HepG2 (cell line): ENCODE measurements around the gene ANKS1A. TPM values are rescaled to one million over a fixed set of nuclear protein-coding genes. Genes with fewer than 3 reads are reported as not detected.

Experiments used
- GRHL1 ChIP-seq: sonication (generic); formaldehyde crosslinking; conservative IDR thresholded peaks from 2 replicates; pipeline ENCODE4 v1.8.0; 2022; ENCODE audit warnings: missing genetic modification reagents
- IRF2 ChIP-seq: IDR thresholded peaks from 2 replicates; pipeline ENCODE4 v1.6.1; 2018; ENCODE audit warnings: missing genetic modification reagents, missing compliant biosample characterization
- NCOA5 ChIP-seq: sonication (generic); formaldehyde crosslinking; IDR thresholded peaks from 2 replicates; pipeline ENCODE4 v1.4.0; 2020; ENCODE audit warnings: missing genetic modification reagents
- NPAS2 ChIP-seq: sonication (generic); formaldehyde crosslinking; IDR thresholded peaks from 2 replicates; pipeline ENCODE4 v1.8.0; 2022; ENCODE audit warnings: mild to moderate bottlenecking, missing genetic modification reagents, borderline replicate concordance
- PRDM4 ChIP-seq: sonication (generic); formaldehyde crosslinking; IDR thresholded peaks from 2 replicates; pipeline ENCODE4 v1.9.0; 2021; ENCODE audit warnings: missing genetic modification reagents, borderline replicate concordance
- ZBTB44 ChIP-seq: sonication (generic); formaldehyde crosslinking; IDR thresholded peaks from 2 replicates; pipeline ENCODE4 v1.4.0; 2020; ENCODE audit warnings: missing genetic modification reagents
- ZNF10 ChIP-seq: sonication (generic); formaldehyde crosslinking; IDR thresholded peaks from 2 replicates; pipeline ENCODE4 v1.4.0; 2020; ENCODE audit warnings: mild to moderate bottlenecking, low read depth, missing genetic modification reagents, borderline replicate concordance
- ZNF362 ChIP-seq: sonication (generic); formaldehyde crosslinking; IDR thresholded peaks from 2 replicates; pipeline ENCODE4 v1.4.0; 2020; ENCODE audit warnings: missing genetic modification reagents, mild to moderate bottlenecking, borderline replicate concordance
- ZNF564 ChIP-seq: sonication (generic); formaldehyde crosslinking; IDR thresholded peaks from 2 replicates; pipeline ENCODE4 v1.8.1; 2023; ENCODE audit warnings: mild to moderate bottlenecking, missing genetic modification reagents
- ZNF670 ChIP-seq: sonication (generic); formaldehyde crosslinking; IDR thresholded peaks from 2 replicates; pipeline ENCODE4 v1.8.0; 2022; ENCODE audit warnings: mild to moderate bottlenecking, missing genetic modification reagents, borderline replicate concordance
- polyA plus RNA-seq, 8 experiments: library from polyadenylated mRNA; depleted of rRNA in 3 of 8; stranded (reverse) in 7 of 8; unstranded in 1 of 8; fragments of >200 nt; fragmentation: Illumina TruSeq in 4 of 8; extraction: Trizol in 4 of 8; gene quantifications; 2 replicates each; pipeline versions ENCODE4 v1.2.1 to v1.2.3, GENCODE V29; 2011 to 2016; ENCODE audit warnings: low read depth in 4 of 8, missing spikeins in 1 of 8, mixed read lengths in 1 of 8; ENCODE audit not compliant: insufficient read depth in 1 of 8
- total RNA-seq, 5 experiments: library from RNA; depleted of rRNA; stranded (reverse); fragments of >200 nt; fragmentation: Illumina TruSeq; extraction: Trizol; gene quantifications; 2 replicates each; pipeline ENCODE4 v1.2.3, GENCODE V29; 2016; ENCODE audit warnings: low read depth in 1 of 5

Gene ANKS1A
- total and polyA plus RNA-seq, 2 of the 13 experiments (the other 11 are each of a cell fraction or from before 2014, with no cell fraction given): 7.2 to 15.1 TPM

- TF ChIP-seq NPAS2 (CRISPR knock-in tag) (no peak), ZNF670 (CRISPR knock-in tag) (no peak), ZNF10 (CRISPR knock-in tag) (no peak), NCOA5 (CRISPR knock-in tag) (no peak), IRF2 (no peak), GRHL1 (no peak), PRDM4 (no peak), ZNF362 (CRISPR knock-in tag) (no peak), ZNF564 (CRISPR knock-in tag) (no peak), ZBTB44 (CRISPR knock-in tag) (no peak)
- TF ChIP-seq, all 625 proteins: peak for 0
Observed at GRCh38 chr6:34934516-34934915, 45.5 kb downstream of the ANKS1A start (continued).
